ENCODE data around the gene GPR180.

- TF ChIP-seq YY1 (IDR thresholded peaks at IDR 0.05; ENCODE audit: insufficient read depth, insufficient read length) (no peak), SUZ12 (IDR thresholded peaks at IDR 0.05; ENCODE audit: extremely low read depth, insufficient read depth, insufficient read length) (no peak)
These were observed 78.0 kb downstream of the GPR180 start for GRCh38 chr13:94679614-94680013.

Measured in NT2/D1 (cell line).